Stimulated activated CD8-positive, alpha-beta memory T cell treated with anti-CD3 and anti-CD28 coated beads, Interleukin-7, amount 100 ng/mL, for 4 hours (primary cell): ENCODE data around the gene OAF.

ENCODE experiments used
- DNase-seq, 2 donors: peaks; one replicate each; pipeline ENCODE4 v3.0.0-alpha.2; 2020; ENCODE audit warnings: low read depth in 2 of 2

The OAF gene

GRCh38 chr11:120221115-120221752 lies 10.4 kb downstream of the OAF start:
- DNase-seq: no peak

GRCh38 chr11:120222916-120223315 lies 12.1 kb downstream of the OAF start:
- DNase-seq: no peak

GRCh38 chr11:120223793-120224192 lies 13.0 kb downstream of the OAF start:
- no peak for DNase-seq

GRCh38 chr11:120224361-120224760 lies 13.5 kb downstream of the OAF start:
- DNase-seq: no peak

GRCh38 chr11:120224972-120225909 lies 14.4 kb downstream of the OAF start:
- DNase-seq: no peak

GRCh38 chr11:120226242-120226641 lies 15.4 kb downstream of the OAF start:
- DNase-seq: no peak

GRCh38 chr11:120226714-120227113 lies 15.9 kb downstream of the OAF start:
- no peak for DNase-seq

GRCh38 chr11:120227228-120227852 lies 16.5 kb downstream of the OAF start:
- DNase-seq: no peak

- no peak for DNase-seq
These were observed 18.1 kb downstream of the OAF start for GRCh38 chr11:120228794-120229384.

- DNase-seq: no peak
These were observed 18.9 kb downstream of the OAF start for GRCh38 chr11:120229451-120230424.

GRCh38 chr11:120230433-120231071 lies 19.7 kb downstream of the OAF start:
- no peak for DNase-seq

GRCh38 chr11:120231963-120232362 lies 21.1 kb downstream of the OAF start:
- DNase-seq: no peak

GRCh38 chr11:120233207-120233803 lies 22.5 kb downstream of the OAF start:
- DNase-seq: no peak

GRCh38 chr11:120235024-120235628 lies 24.3 kb downstream of the OAF start:
- peak in 1 of 2 donors; percentile 28 for DNase-seq

- DNase-seq: no peak
These were observed 25.6 kb downstream of the OAF start for GRCh38 chr11:120236169-120237107.

- DNase-seq: no peak
These were observed 28.3 kb downstream of the OAF start for GRCh38 chr11:120238968-120239620.

GRCh38 chr11:120239713-120240640 lies 29.1 kb downstream of the OAF start, which contains the start of gene POU2F3:
POU2F3 (plus strand) TSS chr11:120240140; CDS start chr11:120240344, 204 bp downstream.
- DNase-seq: no peak
